Measurements from ENCODE around the gene GTF3C6.
"Not testable (repeated sequence)": the region's sequence is repeated elsewhere in the genome, so short reads cannot be mapped to it uniquely, and the experiment has no call there.

The GTF3C6 gene

GRCh38 chr6:111002350-111002749 is 43.8 kb downstream of the GTF3C6 start:
- Mint-ChIP-seq H3K27ac (no peak overlapping the region), H3K36me3 (peaks cover 35% of the 10 kb centered on the region), H3K4me1 (no peaks in the 10 kb centered on the region), H3K9me3 (no peaks in the 10 kb centered on the region), H3K27me3 (no peaks in the 10 kb centered on the region), H3K4me3 (no peak overlapping the region)
- CTCF ChIA-PET = no interaction called here
- no peak for DNase-seq

DNA sequence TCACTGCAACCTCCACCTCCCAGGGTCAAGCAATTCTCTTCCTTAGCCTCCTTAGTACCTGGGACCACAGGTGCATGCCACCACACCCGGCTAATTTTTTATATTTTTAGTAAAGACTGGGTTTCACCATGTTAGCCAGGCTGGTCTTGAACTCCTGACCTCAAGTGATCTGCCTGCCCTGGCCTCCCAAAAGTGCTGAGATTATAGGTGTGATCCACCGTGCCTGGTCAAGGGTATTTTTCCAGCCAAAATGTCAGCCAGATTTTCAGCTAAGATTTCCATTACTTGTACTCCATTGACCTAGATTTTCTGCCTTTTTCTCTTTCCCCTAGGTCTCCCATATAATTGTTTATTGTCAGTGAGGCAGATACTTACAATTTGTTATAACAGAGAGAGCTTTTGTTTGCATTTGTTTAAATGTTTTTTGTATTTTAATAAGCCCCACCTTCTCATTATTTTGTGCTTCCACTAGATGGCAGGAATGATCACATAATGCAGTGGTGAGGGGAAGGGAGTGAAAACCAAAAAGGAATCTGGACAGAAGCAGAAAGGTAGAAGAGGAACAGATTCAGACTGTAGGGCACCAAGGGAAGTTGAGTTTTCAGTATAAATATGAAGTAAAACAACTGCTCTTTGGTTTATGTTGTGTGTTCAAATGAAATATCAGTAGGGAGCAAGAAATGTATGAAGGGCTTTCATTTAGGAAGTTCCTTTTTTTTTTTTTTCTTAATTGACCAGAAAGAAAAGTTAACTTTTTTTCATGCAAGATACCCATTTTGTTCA is 53.0 kb downstream of the GTF3C6 start:
- Mint-ChIP-seq H3K36me3 (peaks cover 37% of the 10 kb centered on the region), H3K4me1 (peaks cover 4% of the 10 kb centered on the region), H3K9me3 (no peaks in the 10 kb centered on the region), H3K27ac (no peak overlapping the region), H3K27me3 (no peaks in the 10 kb centered on the region), H3K4me3 (no peak overlapping the region)
- CTCF ChIA-PET = interaction anchor here (0.6 to 3.1 kb wide), 22 partner anchors 10 to 476 kb away, joined by 3 to 18 read pairs (median 4); partner anchors contain the start of gene RPF2
- no peak for DNase-seq

DNA sequence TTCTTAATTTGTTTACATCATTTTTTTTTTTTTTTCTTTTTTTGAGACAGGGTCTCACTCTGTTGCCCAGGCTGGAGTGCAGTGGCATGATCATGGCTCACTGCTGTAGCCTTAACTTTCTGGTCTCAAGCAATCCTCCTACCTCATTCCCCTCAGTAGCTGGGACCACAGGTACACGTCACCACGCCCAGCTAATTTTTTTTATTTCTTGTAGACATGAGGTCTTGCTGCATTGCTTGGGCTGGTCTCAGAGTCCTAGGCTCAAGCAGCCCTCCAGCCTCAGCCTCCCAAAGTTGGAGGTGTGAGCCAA is 53.6 kb downstream of the GTF3C6 start:
- DNase-seq = no peak
- peaks cover 40% of the 10 kb centered on the region for H3K36me3 Mint-ChIP-seq

DNA sequence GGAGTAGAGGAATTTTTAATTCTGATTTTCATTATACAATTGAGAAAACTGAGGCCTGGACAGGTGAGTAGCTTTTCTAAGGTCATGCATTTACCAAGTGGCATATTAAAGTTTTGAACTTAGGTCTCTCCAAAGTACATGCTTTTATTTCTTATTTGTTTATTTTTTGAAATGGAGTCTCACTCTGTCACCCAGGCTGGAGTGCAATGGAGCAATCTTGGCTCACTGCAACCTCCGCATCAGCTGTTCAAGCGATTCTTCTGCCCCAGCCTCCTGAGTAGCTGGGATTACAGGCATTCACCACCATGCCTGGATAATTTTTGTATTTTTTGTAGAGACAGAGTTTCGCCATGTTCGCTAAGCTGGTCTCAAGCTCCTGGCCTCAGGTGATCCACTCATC is 54.0 kb downstream of the GTF3C6 start:
- not testable (repeated sequence) for H3K4me3 Mint-ChIP-seq, H3K4me1 Mint-ChIP-seq, H3K27ac Mint-ChIP-seq, DNase-seq, H3K27me3 Mint-ChIP-seq, H3K9me3 Mint-ChIP-seq
- CTCF ChIA-PET = interaction anchor here (0.6 to 2.2 kb wide), 4 partner anchors 9 to 941 kb away, joined by 3 to 8 read pairs (median 5); partner anchors contain the start of gene RPF2
- peaks cover 39% of the 10 kb centered on the region for H3K36me3 Mint-ChIP-seq

More for the DNA sequence above, 53.6 kb downstream of the GTF3C6 start:
- no peak overlapping the region for H3K27ac Mint-ChIP-seq
- CTCF ChIA-PET = interaction anchor here (0.6 to 2.6 kb wide), 11 partner anchors 9 to 941 kb away, joined by 3 to 18 read pairs (median 7); partner anchors contain the start of gene RPF2
- no peak overlapping the region for H3K4me3 Mint-ChIP-seq
- H3K27me3 Mint-ChIP-seq = no peaks in the 10 kb centered on the region
- H3K4me1 Mint-ChIP-seq = peaks cover 4% of the 10 kb centered on the region
- H3K9me3 Mint-ChIP-seq = no peaks in the 10 kb centered on the region

DNA sequence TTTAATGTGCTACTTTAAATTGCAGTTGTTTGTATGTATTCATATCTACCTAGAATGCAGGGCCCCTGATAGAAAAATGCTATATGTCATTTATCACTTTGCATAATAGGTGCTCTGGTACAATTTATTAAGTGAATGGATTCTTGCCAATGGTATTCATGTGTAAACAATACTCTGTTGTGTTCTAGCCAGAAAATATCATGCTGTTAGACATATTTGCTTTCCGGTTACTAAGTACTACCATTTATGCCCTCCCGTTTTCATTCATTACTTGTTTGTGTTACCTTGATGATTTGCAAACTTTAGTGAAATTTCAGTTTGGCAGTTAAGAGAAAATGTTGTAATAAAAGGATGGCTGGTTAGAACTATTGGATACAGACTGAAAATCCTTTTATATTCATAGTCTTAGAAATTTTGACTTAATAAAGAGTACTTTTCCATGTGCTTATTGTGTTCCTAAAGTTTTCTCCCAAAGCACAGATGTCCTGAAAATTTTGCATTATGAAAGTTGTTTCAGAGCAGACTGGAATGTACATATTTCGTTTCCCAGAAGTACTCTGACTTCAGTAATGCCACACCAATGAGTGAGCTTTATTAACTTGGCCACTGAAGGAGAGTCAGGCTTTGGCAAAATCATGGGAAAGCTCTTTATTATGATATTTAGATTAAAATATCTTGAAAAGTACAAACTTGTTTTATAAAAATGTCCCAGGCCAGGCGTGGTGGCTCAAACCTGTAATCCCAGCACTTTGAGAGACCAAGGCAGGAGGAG is 54.8 kb downstream of the GTF3C6 start:
- Mint-ChIP-seq H3K4me3 (no peak overlapping the region), H3K27ac (no peak overlapping the region), H3K27me3 (no peaks in the 10 kb centered on the region), H3K9me3 (no peaks in the 10 kb centered on the region), H3K4me1 (peaks cover 4% of the 10 kb centered on the region), H3K36me3 (peaks cover 38% of the 10 kb centered on the region)
- no peak for DNase-seq
- CTCF ChIA-PET = interaction anchor here (1.0 to 1.9 kb wide), 2 partner anchors 8 to 14 kb away, joined by 3 to 4 read pairs; no protein-coding TSS in a partner anchor

GRCh38 chr6:111015389-111016124 is 57.1 kb downstream of the GTF3C6 start:
- CTCF ChIA-PET = interaction anchor here (1.9 kb wide), 1 partner anchor 12 kb away, joined by 4 read pairs; no protein-coding TSS in a partner anchor
- Mint-ChIP-seq H3K9me3 (no peaks in the 10 kb centered on the region), H3K36me3 (peaks cover 36% of the 10 kb centered on the region), H3K4me3 (no peak overlapping the region), H3K4me1 (peaks cover 4% of the 10 kb centered on the region), H3K27ac (no peak overlapping the region), H3K27me3 (no peaks in the 10 kb centered on the region)
- no peak for DNase-seq

DNA sequence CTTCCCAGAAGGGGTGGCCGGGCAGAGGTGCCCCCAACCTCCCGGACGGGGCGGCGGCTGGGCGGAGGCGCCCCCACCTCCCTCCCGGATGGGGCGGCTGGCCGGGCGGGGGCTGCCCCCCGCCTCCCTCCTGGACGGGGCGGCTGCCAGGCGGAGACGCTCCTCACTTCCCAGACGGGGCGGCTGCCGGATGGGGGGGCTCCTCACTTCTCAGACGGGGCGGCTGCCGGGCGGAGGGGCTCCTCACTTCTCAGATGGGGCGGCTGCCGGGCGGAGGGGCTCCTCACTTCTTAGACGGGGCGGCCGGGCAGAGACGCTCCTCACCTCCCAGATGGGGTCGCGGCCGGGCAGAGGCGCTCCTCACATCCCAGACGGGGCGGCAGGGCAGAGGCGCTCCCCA is 58.7 kb downstream of the GTF3C6 start:
- H3K27ac Mint-ChIP-seq, H3K4me1 Mint-ChIP-seq, H3K27me3 Mint-ChIP-seq, DNase-seq, H3K4me3 Mint-ChIP-seq, H3K9me3 Mint-ChIP-seq: not testable (repeated sequence)
- peaks cover 29% of the 10 kb centered on the region for H3K36me3 Mint-ChIP-seq
- CTCF ChIA-PET = interaction anchor here (1.1 kb wide), 1 partner anchor 13 kb away, joined by 3 read pairs; no protein-coding TSS in a partner anchor

All from activated naive CD4-positive, alpha-beta T cell treated with anti-CD3 and anti-CD28 coated beads, Interleukin-2, amount 10 ng/mL, durations not matched to agents 7 days and 5 days (primary cell).